Esophagus (tissue), 2 donors: Measurements from ENCODE around the gene EP400. TPM values are rescaled to one million over a fixed set of nuclear protein-coding genes. Genes with fewer than 3 reads are reported as not detected.
"Not testable (repeated sequence)": the region's sequence is repeated elsewhere in the genome, so short reads cannot be mapped to it uniquely, and the experiment has no call there.

Experiments
- H3K27ac ChIP-seq, 2 donors: one replicate each; pipeline ENCODE4 v1.5.1; 2013; ENCODE audit warnings: low read depth in 2 of 2, mild to moderate bottlenecking in 2 of 2, inconsistent platforms in 1 of 2, low read length in 1 of 2, moderate library complexity in 1 of 2
- H3K27me3 ChIP-seq, 2 donors: one replicate each; pipeline ENCODE4 v1.6.1; 2013; ENCODE audit warnings: low read length in 2 of 2, control low read depth in 1 of 2, mild to moderate bottlenecking in 1 of 2; ENCODE audit not compliant: insufficient read depth in 2 of 2, control insufficient read depth in 1 of 2
- H3K36me3 ChIP-seq, 2 donors: one replicate each; pipeline ENCODE4 v1.6.1; 2013; ENCODE audit warnings: low read length in 1 of 2; ENCODE audit not compliant: control insufficient read depth in 2 of 2, insufficient read depth in 2 of 2
- H3K4me1 ChIP-seq, 2 donors: one replicate each; pipeline ENCODE4 v1.6.1; 2013; ENCODE audit warnings: low read length in 1 of 2; ENCODE audit not compliant: control insufficient read depth in 2 of 2, insufficient read depth in 2 of 2
- H3K4me3 ChIP-seq, 2 donors: one replicate each; pipeline ENCODE4 v1.5.1; 2013; ENCODE audit warnings: low read length in 2 of 2, mild to moderate bottlenecking in 2 of 2, low read depth in 1 of 2, moderate library complexity in 1 of 2
- H3K9me3 ChIP-seq, 2 donors: one replicate each; pipeline ENCODE4 v1.6.1; 2013; ENCODE audit warnings: mild to moderate bottlenecking in 2 of 2, low read depth in 1 of 2, low read length in 1 of 2, moderate library complexity in 1 of 2; ENCODE audit not compliant: control insufficient read depth in 2 of 2, insufficient read depth in 1 of 2
- WGBS, 2 donors: extraction: QIAGEN DNeasy Blood & Tissue Kit; methylation state at CpG; one replicate each; pipeline ENCODE4 v1.1.7; 2013; 5-methylcytosine and 5-hydroxymethylcytosine counted together
- polyA plus RNA-seq, 2 donors: library from polyadenylated mRNA; stranded (reverse); fragments of 200-250 nt; gene quantifications; one replicate each; pipeline ENCODE4 v1.2.3, GENCODE V29; 2013
- donor health status: healthy with polysubstance abuse.
- donor health status: Bipolar disorder and iron deficiency.

The EP400 gene
- polyA plus RNA-seq, 2 donors, result 8.9 to 17.1 TPM

DNA sequence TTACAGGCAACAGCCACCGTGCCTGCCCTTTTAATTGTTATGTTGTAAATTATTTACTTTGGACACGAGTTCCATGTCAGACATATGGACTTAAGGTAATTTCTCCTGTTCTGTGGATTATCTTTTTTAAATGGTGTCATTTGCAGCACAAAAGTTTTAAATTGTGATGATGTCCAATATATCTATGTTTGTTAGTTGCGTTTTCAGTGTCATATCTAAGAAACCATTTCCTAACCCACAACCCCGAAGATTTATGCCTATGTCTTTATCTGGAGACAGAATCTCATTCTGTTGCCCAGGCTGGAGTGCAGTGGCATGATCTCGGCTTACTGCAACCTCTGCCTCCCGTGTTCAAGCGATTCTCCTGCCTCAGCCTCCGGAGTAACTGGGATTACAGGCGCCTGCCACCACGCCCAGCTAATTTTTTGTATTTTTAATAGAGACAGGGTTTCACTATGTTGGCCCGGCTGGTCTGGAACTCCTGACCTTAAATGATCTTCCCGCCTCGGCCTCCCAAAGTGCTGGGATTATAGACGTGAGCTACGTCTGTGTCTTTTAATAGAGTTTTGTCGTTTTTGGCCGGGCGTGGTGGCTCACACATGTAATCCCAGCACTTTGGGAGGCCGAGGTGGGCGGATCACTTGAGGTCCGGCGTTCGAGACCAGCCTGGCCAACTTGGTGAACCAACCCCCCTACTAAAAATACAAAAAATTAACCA lies 870 bp upstream of the EP400 start:
- H3K27me3 ChIP-seq, H3K4me1 ChIP-seq, H3K9me3 ChIP-seq, H3K36me3 ChIP-seq: not testable (repeated sequence)
- H3K27ac ChIP-seq, result peak overlapping the region; percentile 78 to 80
- H3K4me3 ChIP-seq, result peak overlapping the region; percentile 43 to 94
- 39 to 43% methylated on average over 23 of the region's 23 CpGs for WGBS, 2 donors

DNA sequence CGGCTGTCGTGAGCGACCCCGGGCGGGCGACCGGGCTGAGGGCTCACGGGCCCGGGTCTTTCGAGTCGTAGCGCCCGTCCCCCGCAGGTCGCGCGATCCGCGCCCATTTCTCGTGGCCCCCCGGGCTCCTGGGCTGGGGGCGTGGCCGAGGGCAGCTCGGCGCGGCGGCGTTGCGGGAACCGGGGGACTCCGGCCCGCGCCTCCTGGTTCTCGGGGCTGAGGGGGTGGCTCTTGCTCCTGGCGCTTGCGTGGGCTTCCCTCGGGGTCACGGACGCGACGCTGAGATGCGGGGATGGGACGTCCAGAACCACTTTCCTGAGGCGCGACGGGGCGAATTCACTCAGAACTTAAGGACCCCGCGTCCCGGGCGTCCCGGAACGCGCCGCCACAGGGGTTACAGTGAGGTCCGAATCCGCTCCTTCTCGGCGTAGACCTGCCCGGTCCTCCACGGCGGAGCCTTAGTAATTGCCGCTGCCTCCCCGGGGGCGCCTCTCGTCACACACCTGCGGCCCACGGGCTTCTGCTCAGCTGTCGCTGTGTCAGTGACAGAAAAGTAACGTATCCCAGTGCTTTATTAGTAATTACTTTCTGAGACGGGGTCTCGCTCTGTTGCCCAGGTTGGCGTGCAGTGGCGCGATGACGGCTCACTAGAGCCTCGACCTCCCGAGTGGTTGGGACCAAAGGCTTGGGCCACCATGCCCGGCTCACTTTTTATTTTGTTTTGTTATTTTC lies 606 bp downstream of the EP400 start:
- 0 to 1% methylated on average over 69 to 79 of the region's 79 CpGs for WGBS, 2 donors

GRCh38 chr12:131953810-131954209 lies 4.1 kb downstream of the EP400 start:
- WGBS, 2 donors, result 95% methylated on average over 9 of the region's 9 CpGs
- not testable (repeated sequence) for H3K27me3 ChIP-seq, H3K4me3 ChIP-seq, H3K9me3 ChIP-seq, H3K4me1 ChIP-seq, H3K36me3 ChIP-seq, H3K27ac ChIP-seq

More for the DNA sequence above, 606 bp downstream of the EP400 start:
- Histone ChIP-seq H3K4me1 (no peaks in the 10 kb centered on the region), H3K9me3 (no peaks in the 10 kb centered on the region), H3K4me3 (peak overlapping the region; percentile 94 to 96), H3K27me3 (no peaks in the 10 kb centered on the region), H3K36me3 (no peaks in the 10 kb centered on the region), H3K27ac (peak overlapping the region; percentile 62 to 72)

DNA sequence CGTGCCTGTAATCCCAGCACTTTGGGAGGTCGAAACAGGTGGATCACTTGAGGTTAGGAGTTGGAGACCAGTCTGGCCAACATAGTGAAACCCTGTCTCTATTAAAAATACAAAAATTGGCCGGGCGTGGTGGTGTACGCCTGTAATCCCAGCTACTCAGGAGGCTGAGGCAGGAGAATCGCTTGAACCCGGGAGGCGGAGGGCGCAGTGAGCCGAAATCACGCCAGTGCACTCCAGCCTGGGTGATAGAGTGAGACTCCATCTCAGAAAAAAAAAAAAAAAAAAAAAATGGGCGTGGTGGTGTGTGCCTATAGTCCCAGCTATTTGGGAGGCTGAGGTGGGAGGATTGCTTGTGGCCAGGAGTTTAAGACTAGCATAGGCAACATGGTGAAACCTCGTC lies 4.7 kb downstream of the EP400 start:
- H3K36me3 ChIP-seq, H3K27me3 ChIP-seq, H3K4me3 ChIP-seq, H3K4me1 ChIP-seq, H3K27ac ChIP-seq, H3K9me3 ChIP-seq: not testable (repeated sequence)
- WGBS, 2 donors, result 93 to 95% methylated on average over 13 of the region's 13 CpGs

DNA sequence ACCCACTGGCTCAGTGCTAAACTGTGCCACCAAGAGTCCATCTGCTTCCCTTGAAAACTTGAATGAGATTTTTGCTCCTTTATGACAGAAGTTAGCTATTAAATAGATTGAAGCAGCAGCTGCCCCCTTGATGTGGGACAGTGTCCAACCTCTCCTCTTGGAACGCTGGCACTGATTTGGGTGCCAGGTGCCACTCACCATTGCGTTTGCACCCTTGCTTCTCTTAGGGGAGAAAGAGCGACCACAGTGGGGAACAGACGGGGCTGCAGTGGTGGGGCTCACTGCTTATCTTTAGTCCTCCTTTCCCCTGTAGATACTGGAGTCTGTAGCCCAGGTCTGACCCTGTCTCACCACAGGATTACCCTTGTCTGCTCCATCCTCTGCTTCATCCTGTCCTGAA lies 9.4 kb downstream of the EP400 start:
- Histone ChIP-seq H3K4me3 (no peak overlapping the region), H3K36me3 (peaks cover 0 to 5% of the 10 kb centered on the region in 2 donors), H3K27ac (no peak overlapping the region), H3K27me3 (no peaks in the 10 kb centered on the region), H3K4me1 (peaks cover 2 to 3% of the 10 kb centered on the region in 2 donors), H3K9me3 (no peaks in the 10 kb centered on the region)
- 52 to 71% methylated on average over 4 of the region's 4 CpGs for WGBS, 2 donors

GRCh38 chr12:131959641-131960589 lies 10.2 kb downstream of the EP400 start:
- H3K4me3 ChIP-seq, result no peak overlapping the region
- peaks cover 0 to 5% of the 10 kb centered on the region in 2 donors for H3K36me3 ChIP-seq
- peaks cover 2 to 3% of the 10 kb centered on the region in 2 donors for H3K4me1 ChIP-seq
- WGBS, 2 donors, result 77% methylated on average over 16 of the region's 16 CpGs
- H3K9me3 ChIP-seq, result no peaks in the 10 kb centered on the region
- H3K27ac ChIP-seq, result no peak overlapping the region
- no peaks in the 10 kb centered on the region for H3K27me3 ChIP-seq

GRCh38 chr12:131960590-131961325 lies 11.0 kb downstream of the EP400 start:
- 90 to 92% methylated on average over 18 to 22 of the region's 30 CpGs for WGBS, 2 donors
- not testable (repeated sequence) for H3K4me1 ChIP-seq, H3K36me3 ChIP-seq, H3K27me3 ChIP-seq, H3K9me3 ChIP-seq, H3K4me3 ChIP-seq, H3K27ac ChIP-seq

DNA sequence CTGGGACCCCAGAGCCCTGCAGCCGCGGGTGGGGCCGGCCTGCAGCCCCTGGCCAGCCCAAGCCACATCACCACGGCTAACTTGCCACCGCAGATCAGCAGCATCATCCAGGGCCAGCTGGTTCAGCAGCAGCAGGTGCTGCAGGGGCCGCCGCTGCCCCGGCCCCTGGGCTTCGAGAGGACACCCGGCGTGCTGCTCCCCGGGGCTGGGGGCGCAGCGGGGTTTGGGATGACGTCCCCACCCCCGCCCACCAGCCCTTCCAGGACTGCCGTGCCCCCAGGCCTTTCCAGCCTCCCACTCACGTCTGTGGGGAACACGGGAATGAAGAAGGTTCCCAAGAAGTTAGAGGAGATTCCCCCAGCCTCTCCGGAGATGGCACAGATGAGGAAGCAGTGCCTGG lies 11.6 kb downstream of the EP400 start:
- H3K4me3 ChIP-seq, H3K9me3 ChIP-seq, H3K27me3 ChIP-seq, H3K4me1 ChIP-seq, H3K27ac ChIP-seq, H3K36me3 ChIP-seq: not testable (repeated sequence)
- 83 to 93% methylated on average over 1 to 12 of the region's 20 CpGs for whole genome bisulfite sequencing, 2 donors

DNA sequence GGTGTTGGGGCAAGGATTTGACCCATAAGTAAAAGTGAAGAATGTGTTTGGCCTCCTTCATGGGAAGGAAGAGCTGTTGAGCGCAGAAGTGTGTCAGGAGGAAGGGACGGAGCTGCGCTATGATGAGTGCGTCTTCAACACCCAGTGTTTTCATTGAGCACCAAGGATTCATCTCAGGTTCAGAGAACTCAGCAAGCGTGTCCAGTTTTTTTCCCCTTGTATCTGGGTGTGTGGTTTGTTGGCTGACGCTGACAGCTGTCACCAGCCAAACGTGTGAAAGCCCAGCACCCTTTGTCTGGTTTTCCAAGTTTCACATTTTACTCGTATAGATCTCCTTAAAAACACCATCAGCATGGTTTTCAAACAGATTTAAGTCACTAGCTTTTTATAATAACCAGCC lies 12.3 kb downstream of the EP400 start:
- H3K36me3 ChIP-seq, result peaks cover 0 to 5% of the 10 kb centered on the region in 2 donors
- H3K4me1 ChIP-seq, result peaks cover 0 to 4% of the 10 kb centered on the region in 2 donors
- no peak overlapping the region for H3K27ac ChIP-seq
- H3K9me3 ChIP-seq, result no peaks in the 10 kb centered on the region
- H3K27me3 ChIP-seq, result no peaks in the 10 kb centered on the region
- no peak overlapping the region for H3K4me3 ChIP-seq
- 84 to 87% methylated on average over 8 of the region's 8 CpGs for whole genome bisulfite sequencing, 2 donors
